GM18502 (cell line): ENCODE measurements around the gene CELF5.
"Not testable (repeated sequence)": the region's sequence is repeated elsewhere in the genome, so short reads cannot be mapped to it uniquely, and the experiment has no call there.

Experiments
- ATAC-seq: cut with Tn5 transposase; IDR thresholded peaks from one replicate; pipeline ENCODE4 v1.9.1; 2021; ENCODE audit warnings: mild to moderate bottlenecking; ENCODE audit not compliant: unreplicated experiment, poor library complexity

Gene CELF5

GRCh38 chr19:3189702-3190469, 34.6 kb upstream of the CELF5 start:
- ATAC-seq: no peak

GRCh38 chr19:3190470-3190770, 34.0 kb upstream of the CELF5 start:
- ATAC-seq: no peak

DNA sequence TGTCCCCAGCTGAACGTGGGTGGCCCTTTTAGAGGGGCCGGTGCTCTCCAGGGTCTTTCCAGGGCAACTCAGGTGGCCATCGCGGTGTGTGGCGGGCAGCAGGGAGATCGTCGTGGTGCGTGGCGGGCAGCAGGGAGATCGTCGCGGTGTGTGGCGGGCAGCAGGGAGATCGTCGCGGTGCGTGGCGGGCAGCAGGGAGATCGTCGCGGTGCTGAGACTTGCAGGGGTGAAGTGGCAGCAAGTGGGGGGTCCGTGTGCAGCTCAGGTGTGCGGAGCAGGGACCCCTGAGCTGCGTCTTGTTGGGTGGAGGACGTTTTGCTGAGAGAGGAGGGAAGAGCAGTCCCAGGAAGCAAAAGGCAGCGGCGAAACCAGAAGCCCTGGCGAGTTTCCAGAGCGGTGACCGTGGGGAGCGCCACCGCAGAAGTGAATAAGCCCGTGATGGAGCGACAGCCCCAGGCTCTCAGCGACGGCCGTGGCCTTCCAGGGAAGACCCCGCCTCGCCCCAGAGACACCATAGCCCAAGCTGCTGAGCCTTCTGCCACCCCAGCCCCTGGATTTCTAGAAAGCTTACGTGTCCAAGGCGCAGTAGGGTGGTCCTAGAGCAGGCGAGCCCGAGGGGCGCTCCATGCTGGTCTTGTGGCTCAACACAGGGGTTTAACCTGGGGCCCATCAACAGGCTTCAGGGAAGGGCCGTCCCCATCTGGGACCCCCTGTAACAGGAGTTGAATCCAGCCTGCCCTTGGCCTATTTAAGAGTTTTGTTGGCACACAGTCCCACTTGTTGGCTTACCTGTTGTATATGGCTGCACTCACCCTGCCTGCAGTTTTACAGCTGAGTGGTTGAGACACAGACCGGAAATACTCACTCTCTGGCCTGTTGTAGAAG, 33.3 kb upstream of the CELF5 start:
- no peak for ATAC-seq

DNA sequence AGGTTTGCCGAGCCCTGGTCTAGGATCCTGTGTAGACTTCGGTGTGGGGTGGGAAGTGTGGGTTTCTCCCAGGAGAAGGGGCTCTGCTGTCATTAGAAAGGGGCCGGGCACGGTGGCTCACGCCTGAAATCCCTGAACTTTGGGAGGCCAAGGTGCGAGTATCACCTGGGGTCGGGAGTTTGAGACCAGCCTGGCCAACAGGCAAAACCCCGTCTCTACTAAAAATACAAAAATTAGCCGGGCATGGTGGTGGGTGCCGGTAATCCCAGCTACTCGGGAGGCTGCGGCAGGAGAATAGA, 32.7 kb upstream of the CELF5 start:
- not testable (repeated sequence) for ATAC-seq

DNA sequence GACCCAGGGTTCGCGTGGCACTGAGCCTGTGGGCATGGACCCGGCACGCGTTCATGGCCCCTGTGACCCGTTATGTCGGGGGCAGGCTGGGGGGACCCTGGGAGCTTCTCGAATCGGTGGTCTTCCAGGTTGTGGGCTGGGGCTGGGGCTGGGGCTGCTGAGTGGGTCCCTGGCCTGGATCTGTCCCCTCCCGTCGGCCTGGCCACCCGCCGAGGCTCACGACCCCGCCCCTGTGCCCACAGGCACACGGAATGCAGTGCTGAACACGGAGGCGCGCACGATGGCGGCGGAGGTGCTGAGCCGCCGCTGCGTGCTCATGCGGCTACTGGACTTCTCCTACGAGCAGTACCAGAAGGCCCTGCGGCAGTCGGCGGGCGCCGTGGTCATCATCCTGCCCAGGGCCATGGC, 32.2 kb upstream of the CELF5 start:
- no peak for ATAC-seq

DNA sequence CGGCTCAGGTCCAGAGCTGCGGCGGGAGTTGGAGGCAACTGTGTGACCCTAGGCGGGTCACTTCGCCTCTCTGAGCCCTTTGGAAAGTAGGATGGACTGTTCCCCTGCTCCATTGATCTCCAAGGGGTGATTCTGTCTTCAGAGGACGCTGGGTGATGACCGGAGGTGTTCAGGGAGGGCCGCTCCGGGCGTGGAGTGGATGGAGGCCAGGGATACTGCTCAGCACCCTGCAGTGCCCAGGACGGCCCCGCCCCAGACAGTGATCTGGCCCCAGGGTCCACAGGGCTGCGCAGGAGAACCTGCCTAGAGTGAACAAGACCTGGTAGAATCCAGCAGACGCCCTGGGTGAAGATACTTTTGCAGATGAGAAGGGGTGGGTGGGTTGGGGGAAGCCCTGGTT, 31.8 kb upstream of the CELF5 start:
- no peak for ATAC-seq

DNA sequence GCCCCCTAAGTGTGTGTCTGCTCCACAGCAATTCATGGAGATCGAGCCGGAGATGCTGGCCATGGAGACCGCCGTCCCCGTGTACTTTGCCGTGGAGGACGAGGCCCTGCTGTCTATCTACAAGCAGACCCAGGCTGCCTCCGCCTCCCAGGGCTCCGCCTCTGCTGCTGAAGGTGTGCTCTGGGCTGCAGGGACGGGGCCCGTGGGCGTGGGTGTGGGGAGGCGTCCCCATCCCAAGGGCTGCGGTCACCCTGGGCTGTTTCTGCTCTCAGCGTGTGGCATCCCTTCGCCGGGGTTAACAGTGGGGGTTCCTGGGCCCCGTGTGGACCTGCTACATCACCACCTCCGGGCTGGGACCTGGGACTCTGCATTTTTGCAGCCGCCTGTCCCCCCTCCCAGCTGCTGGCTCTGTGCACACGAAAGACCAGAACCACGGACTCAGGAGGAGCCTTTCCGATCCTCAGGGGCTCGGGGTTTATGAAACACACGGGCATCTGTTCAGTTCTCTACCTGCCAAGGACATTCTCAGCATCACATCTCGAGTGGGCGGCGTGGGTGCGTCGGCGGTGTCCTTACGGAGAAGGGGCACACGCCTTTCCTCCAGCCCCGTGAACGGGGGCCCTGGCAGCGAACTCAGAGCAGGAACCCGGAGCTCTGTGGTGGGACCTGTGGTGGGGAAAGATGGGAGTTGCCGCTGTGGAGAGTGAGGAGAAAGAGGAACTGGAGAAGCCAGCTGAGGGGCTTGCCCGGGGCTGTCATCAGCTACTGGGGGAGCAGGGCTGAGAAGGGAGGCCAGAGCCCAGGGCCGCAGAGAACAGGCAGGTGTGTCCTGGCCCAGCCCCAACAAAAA, 31.0 kb upstream of the CELF5 start:
- no peak for ATAC-seq

DNA sequence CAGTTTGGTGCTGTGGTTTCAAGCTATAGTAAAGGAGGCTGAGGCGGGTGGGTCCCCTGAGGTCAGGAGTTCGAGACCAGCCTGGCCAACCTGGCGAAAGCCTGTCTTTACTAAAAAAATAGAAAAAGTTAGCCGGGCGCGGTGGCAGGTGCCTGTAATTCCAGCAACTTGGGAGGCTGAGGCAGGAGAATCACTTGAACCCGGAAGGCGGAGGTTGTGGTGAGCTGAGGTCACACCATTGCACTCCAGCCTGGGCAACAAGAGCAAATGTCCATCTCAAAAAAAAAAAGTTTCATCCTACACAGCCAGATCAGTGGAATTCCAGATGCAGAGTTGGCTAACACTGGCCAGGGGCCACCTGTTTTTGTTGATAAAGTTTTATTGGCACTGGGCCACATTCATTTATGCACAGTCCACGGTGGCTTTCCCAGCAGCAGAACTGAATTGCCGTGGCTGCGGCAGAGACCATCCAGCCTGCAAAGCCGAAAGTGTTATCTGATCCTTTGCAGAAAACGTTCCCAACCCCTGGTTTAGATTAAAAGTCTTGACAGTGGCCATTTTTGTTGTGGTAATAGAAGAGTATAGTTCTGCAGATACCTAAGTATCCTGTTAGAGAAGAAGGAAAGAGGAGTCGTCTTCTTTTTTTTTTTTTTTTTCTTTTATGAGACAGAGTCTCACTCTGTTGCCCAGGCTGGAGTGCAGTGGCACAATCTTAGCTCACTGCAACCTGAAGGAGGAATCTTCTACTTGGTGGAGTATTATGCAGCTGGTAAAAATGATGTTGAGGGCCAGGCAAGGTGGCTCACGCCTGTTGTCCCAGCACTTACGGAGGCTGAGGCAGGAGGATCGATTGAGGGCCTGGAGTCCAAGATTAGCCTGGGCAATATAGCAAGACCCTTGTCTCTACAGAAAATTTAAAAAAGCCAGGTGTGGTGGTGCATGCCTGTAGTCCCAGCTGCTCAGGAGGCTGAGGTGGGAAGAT, 30.1 kb upstream of the CELF5 start:
- no peak for ATAC-seq

GRCh38 chr19:3196064-3196932, 28.2 kb upstream of the CELF5 start:
- no peak for ATAC-seq

DNA sequence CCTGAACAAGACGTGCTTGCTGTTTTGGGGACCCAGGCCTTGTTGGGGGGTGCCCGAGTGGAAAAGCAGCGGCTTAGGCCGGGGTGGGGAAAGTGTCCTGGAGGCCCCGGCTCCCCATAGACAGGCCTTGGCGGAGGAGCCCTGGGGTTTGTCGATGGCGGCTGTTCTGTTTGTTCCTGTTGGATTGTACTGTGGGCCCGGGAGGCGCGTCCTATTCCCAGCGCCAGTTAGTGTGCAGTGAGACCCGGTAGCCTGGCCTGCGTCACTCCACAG, 27.6 kb upstream of the CELF5 start:
- ATAC-seq: no peak

DNA sequence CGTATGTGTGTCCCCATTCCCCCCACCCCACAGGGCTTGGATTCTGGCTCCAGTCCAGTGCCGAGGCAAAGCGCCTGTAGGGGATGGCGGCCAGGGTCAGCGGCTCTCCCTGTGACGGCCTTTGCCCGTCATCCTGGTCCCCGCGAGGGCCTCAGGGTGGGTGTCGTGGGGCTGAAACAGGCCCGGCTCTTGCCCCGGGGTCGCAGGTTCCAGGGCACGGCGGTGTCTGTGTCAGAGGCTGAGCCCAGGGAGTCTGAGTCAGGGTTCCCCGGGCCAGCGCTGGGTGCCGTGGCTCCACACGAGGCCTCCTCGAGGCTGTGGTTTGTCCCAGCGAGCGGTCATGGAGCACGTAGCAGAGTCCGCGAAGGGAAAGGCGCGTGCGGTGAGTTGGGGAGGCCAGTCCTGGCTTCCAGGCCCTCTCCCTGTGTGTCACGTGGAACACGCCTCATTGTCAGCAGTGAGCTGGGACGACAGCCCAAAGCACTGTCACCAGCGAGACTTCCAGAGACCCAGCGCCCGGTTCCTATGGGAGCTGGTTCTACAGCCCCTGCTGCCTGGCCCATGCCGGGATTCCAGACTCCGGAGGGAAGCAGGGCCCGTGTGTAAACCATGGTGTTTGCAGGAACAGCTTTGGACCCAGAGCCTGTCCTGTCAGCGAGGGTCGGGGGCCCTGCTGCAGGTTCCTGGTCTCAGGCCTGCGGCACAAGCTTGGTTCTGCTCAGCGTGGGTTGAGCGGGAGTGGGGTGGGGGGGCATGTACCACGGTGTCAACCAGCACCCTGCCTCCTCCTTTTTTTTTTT, 25.4 kb upstream of the CELF5 start:
- no peak for ATAC-seq

DNA sequence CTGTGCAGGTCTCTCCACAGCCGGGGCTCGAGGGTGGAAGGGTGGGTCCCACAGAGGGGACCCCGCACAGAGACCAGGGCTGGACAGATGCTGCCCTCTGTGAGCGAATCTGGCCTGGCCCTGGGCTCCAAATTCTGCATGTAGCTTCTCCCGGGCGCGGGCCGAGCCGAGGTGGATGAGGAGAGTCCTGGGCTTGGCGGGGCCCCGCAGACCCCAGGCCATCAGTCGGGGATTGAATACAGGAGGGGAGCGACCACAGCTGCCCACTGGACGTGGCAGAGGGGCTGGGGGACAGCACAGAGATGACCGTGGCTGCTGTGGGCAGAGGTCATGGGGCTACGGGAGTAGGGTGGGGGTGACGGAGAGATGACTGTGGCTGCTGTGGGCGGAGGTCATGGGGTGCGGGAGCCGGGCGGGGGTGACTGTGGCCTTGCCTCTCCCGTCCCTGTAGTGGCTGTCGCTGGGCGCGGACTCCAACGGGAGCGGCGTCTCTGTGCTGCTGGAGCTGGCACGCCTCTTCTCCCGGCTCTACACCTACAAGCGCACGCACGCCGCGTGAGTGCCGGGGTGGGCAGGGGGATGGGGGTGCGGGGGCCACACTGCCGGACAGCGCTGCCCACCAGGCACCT, 23.3 kb upstream of the CELF5 start:
- ATAC-seq: no peak

DNA sequence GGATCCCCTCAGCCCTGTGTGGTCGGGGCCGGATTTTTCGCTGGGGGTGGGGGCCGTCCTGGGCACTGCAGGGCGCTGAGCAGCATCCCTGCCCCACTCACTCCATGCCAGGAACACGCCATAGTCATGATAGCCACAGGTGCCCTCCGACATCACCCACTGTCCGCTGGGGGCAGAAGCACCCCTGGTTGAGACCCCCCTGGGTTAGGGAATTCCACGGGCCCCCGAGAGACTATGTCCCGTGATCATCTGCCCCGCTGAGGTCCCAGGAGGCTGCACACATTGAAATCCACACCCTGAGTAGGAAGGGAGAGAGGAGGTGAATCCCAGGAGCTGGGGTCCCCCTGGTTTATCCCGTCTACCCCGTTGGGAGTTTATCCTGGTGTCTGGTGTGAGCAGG, 22.6 kb upstream of the CELF5 start:
- no peak for ATAC-seq

DNA sequence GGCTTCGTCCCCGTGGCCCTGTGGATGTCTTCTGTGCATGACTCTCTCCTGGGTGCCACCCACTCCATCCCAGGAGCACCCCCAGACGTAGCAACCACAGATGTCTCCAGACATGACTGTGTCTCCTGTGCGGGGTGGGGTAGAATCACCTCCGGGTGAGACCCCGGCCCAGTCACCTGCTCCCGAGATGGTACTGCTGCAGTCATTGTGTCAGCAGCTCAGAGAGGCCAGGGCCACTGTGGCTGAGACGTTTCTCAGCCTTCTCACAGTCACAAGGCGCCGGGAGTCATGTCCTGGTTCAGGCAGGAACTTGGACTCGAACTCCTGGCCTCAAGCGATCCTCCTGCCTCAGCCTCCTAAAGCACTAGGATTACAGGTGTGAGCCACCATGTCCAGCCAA, 22.1 kb upstream of the CELF5 start:
- no peak for ATAC-seq

DNA sequence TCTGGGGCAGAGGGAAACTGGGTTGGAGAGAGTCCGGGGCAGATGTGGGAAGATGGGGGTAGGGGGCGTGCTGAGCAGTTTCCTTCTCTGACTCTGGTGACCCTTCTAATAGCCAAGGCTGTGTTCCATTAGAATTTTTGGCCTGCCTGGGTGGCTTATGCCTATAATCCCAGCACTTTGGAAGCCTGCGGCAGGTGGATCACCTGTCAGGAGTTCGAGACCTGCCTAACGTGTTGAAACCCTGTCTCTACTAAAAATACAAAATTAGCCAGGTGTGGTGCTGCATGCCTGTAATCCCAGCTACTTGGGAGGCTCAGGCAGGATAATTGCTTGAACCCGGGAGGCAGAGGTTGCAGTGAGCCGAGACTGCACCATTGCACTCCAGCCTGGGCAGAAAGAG, 21.6 kb upstream of the CELF5 start:
- not testable (repeated sequence) for ATAC-seq

DNA sequence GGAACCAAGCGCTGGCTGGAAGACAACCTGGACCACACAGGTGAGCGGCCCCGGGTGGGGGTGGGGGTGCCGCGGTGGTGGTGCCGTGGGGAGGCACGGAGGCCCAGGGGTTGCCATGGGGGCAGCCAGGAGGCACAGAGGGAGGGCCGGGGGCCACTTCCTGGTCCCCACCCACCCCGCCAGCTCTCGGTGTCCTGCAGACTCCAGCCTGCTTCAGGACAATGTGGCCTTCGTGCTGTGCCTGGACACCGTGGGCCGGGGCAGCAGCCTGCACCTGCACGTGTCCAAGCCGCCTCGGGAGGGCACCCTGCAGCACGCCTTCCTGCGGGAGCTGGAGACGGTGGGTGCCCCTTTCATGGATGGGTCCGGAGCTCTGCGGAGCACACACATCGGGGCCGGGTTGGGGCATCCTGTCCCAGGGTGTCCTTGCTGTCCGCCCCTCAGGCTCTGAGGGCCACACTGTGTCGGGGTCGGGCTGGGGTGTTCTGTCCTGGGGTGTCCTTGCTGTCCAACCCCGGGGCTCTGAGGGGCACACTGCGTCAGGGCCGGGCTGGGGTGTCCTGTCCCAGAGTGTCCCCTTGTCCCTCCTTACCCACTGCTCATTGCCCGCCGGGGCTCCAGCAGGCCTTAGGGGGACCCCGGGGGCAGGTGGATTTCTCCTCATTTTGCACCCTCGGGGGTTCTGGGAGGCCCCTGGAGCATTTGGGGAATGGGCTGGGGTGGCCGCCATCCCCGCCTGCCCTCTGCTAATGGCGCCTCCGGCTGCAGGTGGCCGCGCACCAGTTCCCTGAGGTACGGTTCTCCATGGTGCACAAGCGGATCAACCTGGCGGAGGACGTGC, 20.4 kb upstream of the CELF5 start:
- ATAC-seq: no peak

DNA sequence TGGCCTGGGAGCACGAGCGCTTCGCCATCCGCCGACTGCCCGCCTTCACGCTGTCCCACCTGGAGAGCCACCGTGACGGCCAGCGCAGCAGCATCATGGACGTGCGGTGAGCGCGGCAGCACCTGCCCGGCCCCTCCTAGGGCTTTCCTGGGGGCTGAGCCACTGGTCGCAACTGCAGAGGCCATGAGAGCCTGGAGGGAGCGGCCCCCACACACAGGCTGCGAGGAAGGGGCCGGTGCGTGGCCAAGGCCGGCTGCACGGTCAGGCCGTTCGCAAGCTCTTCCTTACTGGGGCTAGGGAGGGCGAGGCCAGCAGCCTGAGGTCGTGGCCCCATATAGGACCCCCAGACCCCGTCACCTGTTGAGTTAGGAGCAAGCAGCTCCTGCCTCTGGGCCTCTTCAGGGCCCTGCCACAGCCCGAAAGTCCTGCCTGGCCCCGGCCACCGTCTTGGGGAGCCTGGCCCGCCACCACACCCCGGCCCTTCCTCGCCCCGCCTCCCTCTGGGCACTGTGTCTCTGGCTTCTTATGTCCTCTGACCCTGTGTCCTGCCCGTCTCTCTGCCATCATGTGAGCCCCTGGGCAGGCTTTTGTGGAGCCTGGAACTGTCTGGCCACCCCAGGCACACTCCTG, 19.7 kb upstream of the CELF5 start:
- no peak for ATAC-seq
